Liver (tissue), 9 donors: ENCODE data around the gene TBC1D10A. TPM values are rescaled to one million over a fixed set of nuclear protein-coding genes. Genes with fewer than 3 reads are reported as not detected.
A peak's percentile ranks its signal among the peaks of the same experiment; 100 is the strongest.

Experiments
- DNase-seq: peaks from one replicate; pipeline ENCODE4 v3.0.0-alpha.2; 2017; ENCODE audit warnings: low spot score
- H3K27ac ChIP-seq, 2 donors: one replicate each; pipeline ENCODE4 v1.7.0; 2013; ENCODE audit warnings: inconsistent platforms in 2 of 2, low read length in 2 of 2, control low read depth in 1 of 2, low read depth in 1 of 2, mild to moderate bottlenecking in 1 of 2
- H3K27me3 ChIP-seq, 4 donors: one replicate each; pipeline versions ENCODE4 v1.6.1 to v1.7.0; 2013; ENCODE audit warnings: low read length in 3 of 4, inconsistent platforms in 1 of 4, mild to moderate bottlenecking in 1 of 4, moderate library complexity in 1 of 4; ENCODE audit not compliant: control insufficient read depth in 4 of 4, insufficient read depth in 4 of 4
- H3K36me3 ChIP-seq, 4 donors: one replicate each; pipeline versions ENCODE4 v1.6.1 to v1.7.0; 2013; ENCODE audit warnings: low read length in 3 of 4, mild to moderate bottlenecking in 3 of 4, low read depth in 1 of 4, moderate library complexity in 1 of 4; ENCODE audit not compliant: control insufficient read depth in 4 of 4, insufficient read depth in 3 of 4
- H3K4me1 ChIP-seq, 4 donors: one replicate each; pipeline versions ENCODE4 v1.6.1 to v1.7.0; 2013; ENCODE audit warnings: low read length in 3 of 4, mild to moderate bottlenecking in 3 of 4, moderate library complexity in 1 of 4; ENCODE audit not compliant: control insufficient read depth in 4 of 4, insufficient read depth in 4 of 4
- H3K4me3 ChIP-seq, 3 donors: one replicate each; pipeline versions ENCODE4 v1.6.1 to v1.7.0; 2013; ENCODE audit warnings: low read length in 3 of 3, control low read depth in 1 of 3, low read depth in 1 of 3, mild to moderate bottlenecking in 1 of 3
- H3K9ac ChIP-seq, 2 donors: one replicate each; pipeline ENCODE4 v1.7.0; 2013; ENCODE audit warnings: low read length in 2 of 2, mild to moderate bottlenecking in 2 of 2, moderate library complexity in 2 of 2, control low read depth in 1 of 2, low read depth in 1 of 2
- H3K9me3 ChIP-seq, 4 donors: one replicate each; pipeline versions ENCODE4 v1.6.1 to v1.7.0; 2013; ENCODE audit warnings: low read length in 3 of 4; ENCODE audit not compliant: control insufficient read depth in 4 of 4
- ATF3 ChIP-seq: IDR thresholded peaks from 2 replicates; pipeline ENCODE4 v1.6.1; 2016; ENCODE audit warnings: antibody characterized with exemption
- FOXA2 ChIP-seq: IDR thresholded peaks from 2 replicates; pipeline ENCODE4 v1.6.1; 2016; ENCODE audit warnings: antibody characterized with exemption
- GABPA ChIP-seq, 2 donors: IDR thresholded peaks in 1 of 2; conservative IDR thresholded peaks in 1 of 2; 2 replicates each; pipeline ENCODE4 v1.6.1; 2016; ENCODE audit warnings: antibody characterized with exemption in 2 of 2, mild to moderate bottlenecking in 1 of 2, moderate library complexity in 1 of 2
- HNF4A ChIP-seq, 2 donors: conservative IDR thresholded peaks; 2 replicates each; pipeline ENCODE4 v1.6.1; 2016; ENCODE audit warnings: antibody characterized with exemption in 2 of 2, mild to moderate bottlenecking in 2 of 2
- HNF4G ChIP-seq: IDR thresholded peaks from 2 replicates; pipeline ENCODE4 v1.6.1; 2016; ENCODE audit warnings: antibody characterized with exemption
- JUND ChIP-seq, 2 donors: IDR thresholded peaks; 2 replicates each; pipeline ENCODE4 v1.6.1; 2016; ENCODE audit warnings: antibody characterized with exemption in 2 of 2
- MAX ChIP-seq: IDR thresholded peaks from 2 replicates; pipeline ENCODE4 v1.6.1; 2016; ENCODE audit warnings: antibody characterized with exemption
- NR2F2 ChIP-seq: IDR thresholded peaks from 2 replicates; pipeline ENCODE4 v1.6.1; 2016; ENCODE audit warnings: antibody characterized with exemption
- RXRA ChIP-seq, 2 donors: IDR thresholded peaks; 2 replicates each; pipeline ENCODE4 v1.6.1; 2017 to 2018; ENCODE audit warnings: antibody characterized with exemption in 2 of 2, mild to moderate bottlenecking in 1 of 2
- SP1 ChIP-seq: IDR thresholded peaks from 2 replicates; pipeline ENCODE4 v1.6.1; 2018; ENCODE audit warnings: antibody characterized with exemption, mild to moderate bottlenecking
- YY1 ChIP-seq: IDR thresholded peaks from 2 replicates; pipeline ENCODE4 v1.6.1; 2016; ENCODE audit warnings: antibody characterized with exemption, mild to moderate bottlenecking
- ZBTB33 ChIP-seq: IDR thresholded peaks from 2 replicates; pipeline ENCODE4 v1.6.1; 2016; ENCODE audit warnings: antibody characterized with exemption
- WGBS: extraction: QIAGEN DNeasy Blood & Tissue Kit; methylation state at CpG from one replicate; pipeline ENCODE4 v1.1.7; 2013; 5-methylcytosine and 5-hydroxymethylcytosine counted together
- polyA plus RNA-seq, 2 donors: library from polyadenylated mRNA; stranded (reverse) in 1 of 2; unstranded in 1 of 2; fragments of 200-250 nt in 1 of 2; fragments of >200 nt in 1 of 2; fragmentation: Nextera tagmentation in 1 of 2; extraction: Ambion mirVana in 1 of 2; gene quantifications; one replicate each; pipeline versions ENCODE4 v1.2.1 to v1.2.3, GENCODE V29; 2013 to 2015
- total RNA-seq, 2 donors: library from RNA; depleted of rRNA; stranded (reverse); fragments of >200 nt; gene quantifications; one replicate each; pipeline ENCODE4 v1.2.3, GENCODE V29; 2014
- donor health status: healthy.
- donor health status: healthy.
- donor health status: healthy.
- donor health status: healthy.
- donor health status: healthy.

Gene TBC1D10A
- total and polyA plus RNA-seq, 4 donors: 3.6 to 9.2 (median 8.2) TPM

GRCh38 chr22:30307041-30307574 is 19.6 kb downstream of the TBC1D10A start:
- Histone ChIP-seq H3K4me1 (peaks cover 21 to 50% (median 35%) of the 10 kb centered on the region in 4 donors), H3K36me3 (peaks cover 0 to 5% (median 0%) of the 10 kb centered on the region in 4 donors), H3K9ac (no peak overlapping the region), H3K4me3 (no peak overlapping the region), H3K27ac (peak overlapping the region; percentile 22 to 49), H3K27me3 (no peaks in the 10 kb centered on the region), H3K9me3 (no peaks in the 10 kb centered on the region)
- TF ChIP-seq ZBTB33 (no peak), YY1 (no peak), MAX (no peak), GABPA (IDR thresholded peaks at IDR 0.05 in 1 of 2, conservative IDR thresholded peaks at IDR 0.05 in 1 of 2) (no peak), SP1 (no peak)
- no peak for DNase-seq
- 94% methylated on average over 4 of the region's 4 CpGs for WGBS

GRCh38 chr22:30306627-30307011 is 20.1 kb downstream of the TBC1D10A start:
- peak overlapping the region; percentile 22 to 49 for H3K27ac ChIP-seq

GRCh38 chr22:30305906-30306626 is 20.7 kb downstream of the TBC1D10A start:
- WGBS: 54% methylated on average over 3 of the region's 3 CpGs
- Histone ChIP-seq H3K27me3 (no peaks in the 10 kb centered on the region), H3K36me3 (peaks cover 0 to 8% (median 4%) of the 10 kb centered on the region in 4 donors), H3K4me3 (no peak overlapping the region), H3K9me3 (no peaks in the 10 kb centered on the region), H3K9ac (peak overlapping the region in 1 of 2 donors; percentile 52), H3K27ac (peak overlapping the region; percentile 49 to 52), H3K4me1 (peaks cover 14 to 40% (median 28%) of the 10 kb centered on the region in 4 donors)
- DNase-seq: no peak
- no peak for TF ChIP-seq NR2F2
- no peak for TF ChIP-seq MAX
- TF ChIP-seq GABPA (IDR thresholded peaks at IDR 0.05 in 1 of 2, conservative IDR thresholded peaks at IDR 0.05 in 1 of 2): no peak
- no peak for TF ChIP-seq RXRA (IDR thresholded peaks at IDR 0.05)
- TF ChIP-seq JUND (IDR thresholded peaks at IDR 0.05): no peak
- no peak for TF ChIP-seq SP1
- TF ChIP-seq ZBTB33: no peak
- TF ChIP-seq FOXA2: no peak

More at GRCh38 chr22:30306627-30307011, 20.1 kb downstream of the TBC1D10A start:
- no peak overlapping the region for H3K9ac ChIP-seq
- H3K9me3 ChIP-seq: no peaks in the 10 kb centered on the region
- TF ChIP-seq ATF3 (no peak), SP1 (no peak), HNF4G (no peak), HNF4A (conservative IDR thresholded peaks at IDR 0.05) (no peak), JUND (IDR thresholded peaks at IDR 0.05) (no peak)
- no peak for DNase-seq
- WGBS: 84% methylated on average over 1 of the region's 1 CpG
- peaks cover 17 to 45% (median 33%) of the 10 kb centered on the region in 4 donors for H3K4me1 ChIP-seq
- no peaks in the 10 kb centered on the region for H3K27me3 ChIP-seq
- peaks cover 0 to 5% (median 1%) of the 10 kb centered on the region in 4 donors for H3K36me3 ChIP-seq
- H3K4me3 ChIP-seq: no peak overlapping the region
